Metanephros (tissue), 1 donor: ENCODE results near the gene RSPO1. TPM values are rescaled to one million over a fixed set of nuclear protein-coding genes. Genes with fewer than 3 reads are reported as not detected.

Experiments used
- total RNA-seq: library from RNA; depleted of rRNA; stranded (reverse); fragments of >200 nt; gene quantifications from one replicate; pipeline ENCODE4 v1.2.3, GENCODE V29; 2014

The RSPO1 gene
- 2.2 TPM for total RNA-seq

DNA sequence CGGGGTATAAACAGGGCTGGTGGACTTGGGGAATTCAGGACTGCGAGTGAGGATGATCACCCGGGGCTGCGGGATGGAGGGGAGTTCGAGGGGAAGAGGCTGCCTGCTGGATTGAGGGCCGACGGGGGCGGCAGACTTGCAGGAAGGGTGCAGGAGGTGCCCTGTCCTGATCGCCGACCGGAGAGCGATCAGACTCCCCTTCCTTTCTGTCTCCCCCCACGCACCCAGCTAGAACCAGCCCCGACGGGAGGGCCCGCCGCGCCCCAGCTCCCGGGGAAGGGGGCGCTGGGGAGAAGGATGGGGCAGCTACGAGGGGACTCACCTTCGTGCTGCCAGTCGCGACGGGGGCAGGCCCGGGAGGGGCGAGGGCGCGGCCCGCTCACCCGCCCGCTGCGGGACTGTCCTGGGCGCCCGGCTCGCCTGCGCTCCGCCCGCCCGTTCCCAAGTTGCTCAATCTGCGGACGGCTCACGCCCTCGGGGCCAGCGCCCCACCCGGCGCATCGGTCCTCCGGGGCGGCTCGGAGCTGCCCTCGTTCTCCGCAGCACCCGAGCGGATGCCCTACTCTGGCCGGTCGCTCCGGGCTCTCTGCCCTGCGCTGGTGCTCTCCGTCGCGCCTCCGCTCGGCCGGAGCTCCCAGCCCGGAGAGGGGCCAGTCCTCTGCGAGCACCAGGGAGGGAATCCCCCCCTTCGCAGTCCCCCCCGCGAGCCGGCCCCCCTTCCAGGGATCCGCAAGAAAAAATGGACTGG, at the start of gene RSPO1:
Gene RSPO1, minus strand, starts transcription at position 649 of the 748 bp plus-strand sequence. CDS start 5,231 bp downstream, outside the sequence.

DNA sequence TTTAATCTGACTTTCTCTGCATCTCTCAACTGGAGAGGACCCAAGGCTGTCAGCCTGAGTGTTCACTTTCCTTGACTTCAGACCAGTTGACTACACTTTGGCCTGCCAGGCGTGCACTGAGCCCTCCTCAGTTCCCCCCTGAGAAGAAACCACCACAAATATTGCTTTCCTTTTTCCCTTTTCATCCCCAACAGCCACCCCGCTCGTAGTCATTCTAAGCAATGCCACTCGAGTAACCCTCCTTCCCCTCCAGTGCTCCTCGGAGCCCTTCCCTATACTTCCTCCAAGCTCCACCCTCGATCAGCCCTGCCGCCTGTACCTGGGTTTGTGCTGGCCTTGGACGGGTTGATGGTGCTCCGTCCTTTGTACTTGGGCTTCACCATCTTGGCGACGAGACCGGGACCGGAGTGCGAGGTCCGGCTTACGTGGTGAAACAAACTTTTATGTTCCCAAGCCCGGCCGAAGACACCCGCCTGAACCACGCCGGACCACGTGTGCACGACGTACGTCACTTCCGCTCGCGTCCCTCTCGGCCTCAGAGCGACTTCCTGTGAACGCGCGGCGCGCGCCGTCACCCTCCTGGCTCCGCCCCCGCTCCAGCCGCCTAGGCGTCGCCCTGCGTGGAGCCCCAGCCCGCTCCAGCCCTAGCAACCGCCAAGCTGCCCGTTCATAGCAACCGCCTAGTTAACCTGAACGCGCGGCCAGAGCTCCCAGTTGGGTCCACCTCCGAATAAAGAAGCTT, 39.1 kb downstream of the RSPO1 start, which contains the start of gene GNL2:
Gene GNL2, minus strand, starts transcription at position 498 of the 742 bp plus-strand sequence. Its CDS starts 115 bp downstream, at position 383.

Other genes starting within 250 kb of the RSPO1 start
- 10.4 TPM for gene ZC3H12A, start 160.3 kb downstream of the RSPO1 start, total RNA-seq
- 56.1 TPM for gene MEAF6, start 120.1 kb downstream of the RSPO1 start, total RNA-seq
- 15.4 TPM for gene SNIP1, start 80.6 kb downstream of the RSPO1 start, total RNA-seq
- 10.7 TPM for gene DNALI1, start 78.0 kb downstream of the RSPO1 start, total RNA-seq
- gene GNL2, start 39.0 kb downstream of the RSPO1 start, total RNA-seq = 62.0 TPM
- gene CDCA8, start 57.6 kb upstream of the RSPO1 start, total RNA-seq = 5.4 TPM
- 0.12 TPM for gene EPHA10, start 130.2 kb upstream of the RSPO1 start, total RNA-seq
- 5.8 TPM for gene MANEAL, start 159.0 kb upstream of the RSPO1 start, total RNA-seq
- gene C1orf122, start 172.9 kb upstream of the RSPO1 start, total RNA-seq = 17.0 TPM
- gene YRDC, start 173.3 kb upstream of the RSPO1 start, total RNA-seq = 10.0 TPM
- gene MTF1, start 224.7 kb upstream of the RSPO1 start, total RNA-seq = 5.7 TPM